AG10803 (cell line): ENCODE measurements around the gene INHBB.

Experiments used
- DNase-seq: peaks from one replicate; pipeline ENCODE4 v3.0.0; 2010; ENCODE audit warnings: low read depth
- H3K4me3 ChIP-seq: 2 replicates; pipeline ENCODE4 v1.5.1; 2011; ENCODE audit warnings: mild to moderate bottlenecking, low read length, control low read depth
- TF ChIP-seq, protein P1 (sequence below): conservative IDR thresholded peaks from 2 replicates; pipeline ENCODE4 v1.5.1; 2011; ENCODE audit warnings: mild to moderate bottlenecking, low read length, control low read depth, inconsistent platforms

The INHBB gene

DNA sequence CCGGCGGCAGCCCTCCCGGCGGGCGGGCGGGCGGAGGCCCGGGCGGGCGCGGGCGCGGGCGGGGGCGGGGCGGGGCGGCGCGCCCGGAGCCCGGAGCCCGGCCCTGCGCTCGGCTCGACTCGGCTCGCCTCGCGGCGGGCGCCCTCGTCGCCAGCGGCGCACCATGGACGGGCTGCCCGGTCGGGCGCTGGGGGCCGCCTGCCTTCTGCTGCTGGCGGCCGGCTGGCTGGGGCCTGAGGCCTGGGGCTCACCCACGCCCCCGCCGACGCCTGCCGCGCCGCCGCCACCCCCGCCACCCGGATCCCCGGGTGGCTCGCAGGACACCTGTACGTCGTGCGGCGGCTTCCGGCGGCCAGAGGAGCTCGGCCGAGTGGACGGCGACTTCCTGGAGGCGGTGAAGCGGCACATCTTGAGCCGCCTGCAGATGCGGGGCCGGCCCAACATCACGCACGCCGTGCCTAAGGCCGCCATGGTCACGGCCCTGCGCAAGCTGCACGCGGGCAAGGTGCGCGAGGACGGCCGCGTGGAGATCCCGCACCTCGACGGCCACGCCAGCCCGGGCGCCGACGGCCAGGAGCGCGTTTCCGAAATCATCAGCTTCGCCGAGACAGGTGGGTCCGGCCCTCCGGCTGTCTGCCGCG lies at the start of gene INHBB:
Gene INHBB (plus strand): TSS at position 111 of the 641 bp plus-strand sequence. CDS start 53 bp downstream, at position 164.
- H3K4me3 ChIP-seq = peak within 1 kb of the TSS; percentile 51
- peak; percentile 20 for DNase-seq
- TF ChIP-seq, protein P1, sequence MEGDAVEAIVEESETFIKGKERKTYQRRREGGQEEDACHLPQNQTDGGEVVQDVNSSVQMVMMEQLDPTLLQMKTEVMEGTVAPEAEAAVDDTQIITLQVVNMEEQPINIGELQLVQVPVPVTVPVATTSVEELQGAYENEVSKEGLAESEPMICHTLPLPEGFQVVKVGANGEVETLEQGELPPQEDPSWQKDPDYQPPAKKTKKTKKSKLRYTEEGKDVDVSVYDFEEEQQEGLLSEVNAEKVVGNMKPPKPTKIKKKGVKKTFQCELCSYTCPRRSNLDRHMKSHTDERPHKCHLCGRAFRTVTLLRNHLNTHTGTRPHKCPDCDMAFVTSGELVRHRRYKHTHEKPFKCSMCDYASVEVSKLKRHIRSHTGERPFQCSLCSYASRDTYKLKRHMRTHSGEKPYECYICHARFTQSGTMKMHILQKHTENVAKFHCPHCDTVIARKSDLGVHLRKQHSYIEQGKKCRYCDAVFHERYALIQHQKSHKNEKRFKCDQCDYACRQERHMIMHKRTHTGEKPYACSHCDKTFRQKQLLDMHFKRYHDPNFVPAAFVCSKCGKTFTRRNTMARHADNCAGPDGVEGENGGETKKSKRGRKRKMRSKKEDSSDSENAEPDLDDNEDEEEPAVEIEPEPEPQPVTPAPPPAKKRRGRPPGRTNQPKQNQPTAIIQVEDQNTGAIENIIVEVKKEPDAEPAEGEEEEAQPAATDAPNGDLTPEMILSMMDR = no peak

DNA sequence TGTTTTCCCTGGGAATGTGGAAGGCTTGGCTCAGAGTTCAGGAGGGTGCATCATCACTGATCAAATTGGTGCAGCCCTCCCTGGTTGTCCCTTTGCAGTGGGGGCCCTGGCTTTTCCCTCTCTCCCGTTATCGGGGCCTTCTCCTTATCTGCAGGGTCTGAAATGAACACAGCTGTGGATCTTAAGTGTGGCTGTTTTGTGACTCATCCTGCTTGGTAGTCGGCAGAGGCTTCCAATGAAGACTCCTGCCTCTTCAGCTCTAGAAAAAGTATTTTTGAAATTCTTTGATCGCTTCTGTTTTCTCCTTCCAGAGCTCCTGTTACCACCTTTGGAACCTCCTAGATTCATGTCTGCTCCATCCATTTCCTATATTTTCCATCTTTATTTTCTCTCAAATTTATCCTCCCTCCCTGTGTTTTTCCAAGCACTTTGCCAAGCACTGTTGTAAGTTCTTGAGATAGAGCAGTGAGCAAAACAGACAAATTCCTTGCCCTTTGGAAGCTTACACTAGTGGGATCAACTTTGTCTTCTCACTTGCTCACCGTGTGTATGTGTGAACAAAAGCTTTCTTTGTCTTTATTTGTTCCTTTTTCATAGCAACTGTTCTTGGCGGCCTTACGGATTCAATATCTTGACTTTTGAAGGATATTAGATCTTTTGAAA lies 47.6 kb upstream of the INHBB start:
- no peak overlapping the region for H3K4me3 ChIP-seq
- peak; percentile 23 for DNase-seq
- TF ChIP-seq, protein P1 = no peak

DNA sequence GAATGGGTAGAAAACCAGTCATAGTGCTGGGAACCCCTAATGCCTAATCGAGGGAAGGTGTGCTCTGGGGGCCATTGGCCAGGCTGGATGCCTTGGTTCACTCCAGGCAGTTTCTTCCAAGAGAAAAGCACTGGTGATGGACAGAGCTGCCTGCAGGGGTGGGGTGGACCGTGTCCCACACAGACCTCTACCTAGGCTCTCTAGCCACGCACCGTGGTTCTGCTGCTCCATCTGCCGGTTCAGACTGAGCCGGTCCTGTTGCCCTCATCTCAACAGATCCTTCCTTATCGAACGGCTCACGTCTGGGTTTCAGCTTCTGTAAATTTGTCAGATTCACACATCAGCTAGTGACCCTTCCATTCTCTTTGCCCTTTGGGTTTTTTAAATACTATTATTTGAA lies 46.9 kb upstream of the INHBB start:
- DNase-seq = no peak
- no peak overlapping the region for H3K4me3 ChIP-seq
- TF ChIP-seq, protein P1 = no peak

DNA sequence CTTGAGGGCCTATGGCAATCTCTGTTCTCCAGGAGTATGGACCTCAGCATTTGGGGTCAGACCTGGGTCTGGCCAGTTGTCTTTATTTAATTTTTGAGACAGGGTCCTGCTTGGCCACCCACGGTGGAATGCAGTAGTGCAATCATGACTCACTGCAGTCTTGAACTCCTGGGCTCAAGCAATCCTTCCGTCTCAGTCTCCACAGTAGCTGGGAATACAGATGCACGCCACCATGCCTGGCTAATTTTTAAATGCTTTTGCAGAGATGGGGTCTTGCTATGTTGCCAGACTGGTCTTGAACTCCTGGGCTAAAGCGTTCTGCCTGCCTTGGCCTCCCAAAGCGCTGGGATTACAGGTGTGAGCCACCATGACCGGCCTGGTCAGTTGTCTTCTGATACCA lies 46.4 kb upstream of the INHBB start:
- TF ChIP-seq, protein P1 = no peak
- no peak for DNase-seq
- H3K4me3 ChIP-seq = no peak overlapping the region

DNA sequence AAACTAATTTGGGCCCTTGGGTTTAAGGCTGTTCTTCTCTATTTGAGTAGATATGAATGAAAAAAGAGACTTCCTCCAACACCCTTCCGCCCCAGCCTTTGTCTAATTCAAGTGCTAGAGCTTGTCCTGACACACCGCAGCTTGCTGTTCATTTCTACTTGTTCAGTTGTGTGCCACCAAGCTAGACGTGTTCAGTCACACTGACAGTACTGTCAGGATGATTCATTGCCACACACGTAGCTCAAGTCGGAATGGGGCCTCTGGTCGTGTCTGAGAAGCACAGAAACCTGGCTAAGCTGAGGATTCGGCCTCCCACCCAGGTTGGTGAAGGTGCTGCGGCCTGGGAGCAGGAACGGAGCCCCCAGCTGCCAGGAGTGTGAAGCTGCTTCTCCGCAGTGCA lies 45.6 kb upstream of the INHBB start:
- no peak overlapping the region for H3K4me3 ChIP-seq
- DNase-seq = no peak
- TF ChIP-seq, protein P1 = no peak

DNA sequence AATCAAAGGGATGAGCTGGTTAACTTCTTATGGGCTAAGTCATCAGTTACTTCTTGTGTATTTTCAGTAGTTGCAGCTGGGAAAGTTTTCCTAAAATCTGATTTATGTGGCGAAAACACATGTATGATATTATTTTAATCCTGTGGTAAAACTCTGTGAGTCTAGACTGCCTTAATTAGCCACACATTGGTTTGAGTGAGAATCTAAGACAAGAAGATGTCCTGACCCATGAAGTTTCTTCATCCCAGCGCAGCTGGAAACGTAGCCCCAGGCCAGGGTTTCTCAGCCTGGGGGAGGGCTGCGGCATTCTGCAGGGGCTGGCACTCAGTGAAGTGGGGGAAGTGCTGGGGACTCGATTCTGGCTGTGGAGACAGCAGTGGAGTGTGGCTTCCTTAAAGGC lies 44.7 kb upstream of the INHBB start:
- TF ChIP-seq, protein P1 = no peak
- peak; percentile 54 for DNase-seq
- no peak overlapping the region for H3K4me3 ChIP-seq

DNA sequence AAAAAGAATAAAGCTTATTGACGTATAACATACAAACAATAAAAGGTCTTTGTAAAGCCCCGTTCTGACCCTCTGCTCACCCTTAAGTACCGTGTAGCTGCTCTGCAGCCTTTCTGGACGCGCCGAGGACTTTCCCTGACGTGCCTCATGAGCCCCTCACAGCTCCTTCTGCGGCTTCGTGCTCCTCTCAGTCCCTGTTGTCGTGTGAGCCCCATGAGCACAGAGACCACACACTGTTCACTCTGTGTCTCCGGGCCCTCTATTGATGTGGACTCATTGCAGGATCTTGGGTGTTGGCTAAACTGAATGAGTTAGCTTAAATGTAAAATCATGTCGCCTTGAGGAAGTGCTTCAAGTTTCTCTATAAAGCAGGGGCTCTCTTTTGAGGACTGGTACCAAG lies 43.6 kb upstream of the INHBB start:
- TF ChIP-seq, protein P1 = no peak
- DNase-seq = no peak
- H3K4me3 ChIP-seq = no peak overlapping the region
